Measurements from ENCODE around the gene PLA2G4F. TPM values are rescaled to one million over a fixed set of nuclear protein-coding genes. Genes with fewer than 3 reads are reported as not detected.

Gene PLA2G4F
- total RNA-seq, 2 donors from 2014 or later = not detected

- no peaks in the 10 kb centered on the region for H3K27me3 Mint-ChIP-seq
- ATAC-seq (replicated peaks) = no peak
- H3K9me3 Mint-ChIP-seq = no peaks in the 10 kb centered on the region
- no peak overlapping the region for H3K27ac Mint-ChIP-seq
- H3K4me1 Mint-ChIP-seq = peaks cover 7% of the 10 kb centered on the region
- no peak overlapping the region for H3K4me3 Mint-ChIP-seq
- H3K36me3 Mint-ChIP-seq (ENCODE audit: low read depth) = no peaks in the 10 kb centered on the region
Measured at GRCh38 chr15:42119446-42119760, 37.0 kb downstream of the PLA2G4F start.

GRCh38 chr15:42118650-42119445 is 37.6 kb downstream of the PLA2G4F start:
- Mint-ChIP-seq H3K4me1 (peaks cover 7% of the 10 kb centered on the region), H3K27me3 (no peaks in the 10 kb centered on the region), H3K4me3 (no peak overlapping the region), H3K27ac (no peak overlapping the region), H3K36me3 (ENCODE audit: low read depth) (no peaks in the 10 kb centered on the region), H3K9me3 (no peaks in the 10 kb centered on the region)
- ATAC-seq (replicated peaks) = no peak

DNA sequence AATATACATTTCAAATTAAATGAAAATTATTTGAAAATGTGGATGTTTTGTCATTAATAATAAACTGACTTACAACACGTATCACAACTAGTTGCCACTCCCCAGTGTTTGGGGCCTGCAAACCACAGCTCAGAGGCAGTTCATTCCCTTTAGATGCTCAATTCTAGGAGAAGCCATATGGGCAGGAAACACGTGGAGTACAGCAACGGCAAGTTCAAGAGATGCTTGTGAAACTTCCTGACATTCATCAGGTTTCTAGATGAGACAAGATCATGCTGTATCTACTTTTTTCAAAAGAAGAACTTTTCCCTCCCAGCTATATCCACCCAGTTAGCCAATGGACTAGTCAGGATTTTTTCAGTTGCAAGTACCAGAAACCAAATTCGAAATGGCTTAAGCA is 44.5 kb downstream of the PLA2G4F start:
- no peaks in the 10 kb centered on the region for H3K36me3 Mint-ChIP-seq (ENCODE audit: low read depth)
- H3K4me1 Mint-ChIP-seq = peaks cover 9% of the 10 kb centered on the region
- no peak overlapping the region for H3K4me3 Mint-ChIP-seq
- no peak for ATAC-seq (replicated peaks)
- H3K9me3 Mint-ChIP-seq = no peaks in the 10 kb centered on the region
- peaks cover 11% of the 10 kb centered on the region for H3K27me3 Mint-ChIP-seq
- no peak overlapping the region for H3K27ac Mint-ChIP-seq

DNA sequence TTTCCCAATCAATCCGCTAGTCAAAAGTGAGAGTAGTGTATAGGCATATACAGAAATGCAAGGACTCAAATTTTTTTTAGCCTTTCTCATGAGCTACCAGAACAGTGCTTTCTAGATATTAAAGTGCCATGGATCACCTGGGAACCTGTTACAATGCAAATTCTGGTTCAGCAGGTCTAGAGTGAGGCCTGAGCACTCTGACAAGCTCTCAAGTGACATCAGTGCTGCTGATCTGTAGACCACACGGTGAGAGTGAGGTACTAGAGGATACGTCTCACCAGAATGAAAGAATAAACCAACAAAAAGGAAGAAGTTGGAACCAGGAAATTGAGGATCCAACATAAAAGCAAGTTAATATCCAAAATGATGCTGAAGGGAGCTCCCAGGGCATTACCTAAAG is 46.1 kb downstream of the PLA2G4F start:
- Mint-ChIP-seq H3K27me3 (peaks cover 14% of the 10 kb centered on the region), H3K27ac (no peak overlapping the region)
- ATAC-seq (replicated peaks) = no peak

GRCh38 chr15:42108806-42109205 is 47.6 kb downstream of the PLA2G4F start:
- H3K27ac Mint-ChIP-seq = no peak overlapping the region
- H3K27me3 Mint-ChIP-seq = peaks cover 14% of the 10 kb centered on the region
- H3K4me1 Mint-ChIP-seq = peaks cover 9% of the 10 kb centered on the region
- ATAC-seq (replicated peaks) = no peak
- no peak overlapping the region for H3K4me3 Mint-ChIP-seq
- H3K36me3 Mint-ChIP-seq (ENCODE audit: low read depth) = no peaks in the 10 kb centered on the region
- no peaks in the 10 kb centered on the region for H3K9me3 Mint-ChIP-seq

More for the DNA sequence above, 46.1 kb downstream of the PLA2G4F start:
- Mint-ChIP-seq H3K4me1 (peaks cover 9% of the 10 kb centered on the region), H3K36me3 (ENCODE audit: low read depth) (no peaks in the 10 kb centered on the region), H3K4me3 (no peak overlapping the region), H3K9me3 (no peaks in the 10 kb centered on the region)

DNA sequence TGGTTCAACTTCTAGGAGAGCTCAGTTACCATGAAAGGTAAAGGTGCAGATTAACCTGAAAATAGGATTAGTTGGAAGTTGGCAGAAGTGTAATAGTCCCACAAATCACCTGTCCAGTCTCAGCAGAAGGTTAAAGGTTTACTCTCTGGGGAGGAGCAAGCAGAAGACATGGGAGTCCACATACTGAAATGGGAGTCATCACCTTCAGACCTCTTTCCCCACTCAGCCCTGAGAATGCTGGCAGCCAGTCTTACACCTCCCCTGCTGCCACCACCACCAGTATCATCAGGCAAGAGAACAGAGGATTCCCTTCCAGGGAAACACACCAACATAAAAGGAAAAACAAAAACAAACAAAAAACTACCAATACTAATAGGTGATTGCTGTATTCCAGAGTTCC is 48.2 kb downstream of the PLA2G4F start:
- ATAC-seq (replicated peaks) = no peak
- Mint-ChIP-seq H3K27ac (peak overlapping the region; percentile 68), H3K4me1 (peaks cover 9% of the 10 kb centered on the region), H3K4me3 (peak overlapping the region; percentile 34), H3K36me3 (ENCODE audit: low read depth) (no peaks in the 10 kb centered on the region), H3K27me3 (peaks cover 11% of the 10 kb centered on the region), H3K9me3 (no peaks in the 10 kb centered on the region)

DNA sequence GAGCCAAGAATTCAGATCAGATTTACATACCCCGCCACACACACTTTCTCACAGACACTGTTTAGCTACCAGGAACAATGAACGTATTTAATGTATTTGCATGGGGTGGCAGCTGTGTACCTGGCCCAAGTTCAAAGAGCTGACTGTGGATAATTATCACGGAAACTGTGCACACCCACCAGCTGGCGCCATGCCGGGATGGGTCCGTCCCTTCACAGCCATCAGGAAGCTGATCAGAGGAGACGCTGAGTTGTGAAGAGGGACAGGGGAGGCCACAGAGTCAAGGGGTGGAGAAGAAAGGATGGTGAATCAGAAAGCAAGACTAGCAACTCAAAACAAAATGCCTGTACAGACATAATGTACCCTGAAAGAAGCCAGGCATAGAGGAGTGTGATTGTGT is 49.0 kb downstream of the PLA2G4F start:
- H3K4me3 Mint-ChIP-seq = peak overlapping the region; percentile 34
- no peaks in the 10 kb centered on the region for H3K36me3 Mint-ChIP-seq (ENCODE audit: low read depth)
- peaks cover 9% of the 10 kb centered on the region for H3K4me1 Mint-ChIP-seq
- peaks cover 9% of the 10 kb centered on the region for H3K27me3 Mint-ChIP-seq
- peak; percentile 95 for ATAC-seq (replicated peaks)
- no peaks in the 10 kb centered on the region for H3K9me3 Mint-ChIP-seq
- peak overlapping the region; percentile 68 for H3K27ac Mint-ChIP-seq

DNA sequence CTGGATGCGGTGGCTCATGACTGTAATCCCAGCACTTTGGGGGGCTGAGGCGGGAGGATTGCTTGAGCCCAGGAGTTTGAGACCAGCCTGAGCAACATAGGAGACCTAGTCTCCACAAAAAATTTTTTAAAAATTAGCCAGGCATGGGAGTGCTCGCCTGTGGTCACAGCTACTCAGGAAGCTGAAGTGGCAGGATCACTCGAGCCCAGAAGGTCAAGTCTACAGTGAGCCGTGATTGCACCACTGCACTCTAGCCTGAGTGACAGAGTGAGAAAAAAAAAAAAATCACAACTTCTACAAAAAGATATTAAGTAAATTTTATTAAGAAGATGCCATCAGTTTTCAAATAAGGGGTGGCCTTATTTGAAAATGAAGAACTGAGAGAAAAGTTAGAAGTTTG is 50.1 kb downstream of the PLA2G4F start:
- peaks cover 9% of the 10 kb centered on the region for H3K4me1 Mint-ChIP-seq
- H3K36me3 Mint-ChIP-seq (ENCODE audit: low read depth) = no peaks in the 10 kb centered on the region
- H3K27ac Mint-ChIP-seq = no peak overlapping the region
- H3K27me3 Mint-ChIP-seq = peaks cover 9% of the 10 kb centered on the region
- no peak for ATAC-seq (replicated peaks)
- no peaks in the 10 kb centered on the region for H3K9me3 Mint-ChIP-seq
- no peak overlapping the region for H3K4me3 Mint-ChIP-seq

DNA sequence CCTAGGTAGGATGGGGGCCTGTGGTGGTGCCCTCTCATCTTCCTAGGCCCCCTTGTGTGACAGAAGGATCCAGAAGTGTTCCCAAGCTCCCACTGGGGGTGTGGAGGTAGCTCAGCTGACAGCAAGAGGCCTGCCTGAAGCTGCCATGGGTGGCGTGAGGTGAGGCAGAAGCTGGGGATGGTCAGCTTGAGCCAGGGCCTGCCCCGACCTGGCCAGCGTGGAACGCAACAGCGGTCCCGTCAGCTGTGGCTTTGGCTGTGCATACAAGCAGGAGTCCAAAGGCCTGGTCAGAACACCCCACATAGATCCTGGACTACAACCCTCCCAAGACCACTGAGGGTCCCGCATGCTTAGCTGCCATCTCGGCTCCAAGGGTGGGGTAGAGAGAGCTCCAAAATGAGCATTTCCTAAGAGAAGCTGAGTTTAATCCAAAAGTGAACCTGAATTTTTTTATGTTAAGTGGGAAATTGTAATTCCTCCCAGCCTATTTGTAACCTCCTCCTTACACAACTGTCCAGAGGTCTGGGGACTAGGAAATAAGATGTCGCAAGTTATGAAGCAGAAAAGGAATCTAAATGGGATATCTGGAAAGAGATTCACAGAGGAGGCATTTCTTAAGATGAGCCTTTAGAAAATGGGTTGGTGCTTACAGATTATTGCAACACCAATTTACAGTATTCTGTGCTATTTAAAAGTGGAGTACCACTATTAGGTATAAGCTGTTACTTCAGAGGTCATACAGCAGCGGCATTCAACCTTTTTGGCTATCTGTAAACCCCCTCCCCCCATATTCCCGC is 52.1 kb downstream of the PLA2G4F start:
- peaks cover 3% of the 10 kb centered on the region for H3K27me3 Mint-ChIP-seq
- no peak overlapping the region for H3K27ac Mint-ChIP-seq
- no peak for ATAC-seq (replicated peaks)
- peaks cover 9% of the 10 kb centered on the region for H3K4me1 Mint-ChIP-seq
- H3K4me3 Mint-ChIP-seq = no peak overlapping the region
- no peaks in the 10 kb centered on the region for H3K36me3 Mint-ChIP-seq (ENCODE audit: low read depth)
- H3K9me3 Mint-ChIP-seq = no peaks in the 10 kb centered on the region

DNA sequence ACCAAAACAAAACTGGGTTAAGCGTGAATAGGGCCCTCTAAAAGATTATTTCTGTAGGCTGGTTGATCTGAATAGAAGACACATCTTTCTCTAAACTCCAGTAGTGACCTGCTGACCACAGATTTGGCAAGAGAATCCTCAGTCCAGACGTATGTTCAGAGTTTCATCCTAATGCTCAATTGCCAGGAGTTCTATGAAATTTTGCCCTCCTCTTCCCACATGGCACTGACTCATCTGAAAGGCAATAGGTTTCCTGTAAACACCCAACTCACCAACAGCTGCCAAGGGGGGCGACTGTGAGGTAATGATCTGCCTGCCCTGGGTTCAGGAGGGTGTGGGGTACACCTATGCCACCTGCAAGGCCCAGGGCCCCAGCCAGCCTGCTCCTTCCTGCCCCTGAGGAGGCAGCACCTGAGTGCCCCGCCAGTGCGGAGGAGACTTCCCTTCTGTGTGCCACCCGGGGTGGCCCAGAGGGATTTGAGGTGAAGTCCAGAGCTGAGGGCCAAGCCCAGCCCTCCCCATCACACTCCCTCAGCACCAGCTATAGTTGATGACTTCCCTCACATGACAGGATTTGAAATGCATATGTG is 53.7 kb downstream of the PLA2G4F start:
- ATAC-seq (replicated peaks) = no peak

GRCh38 chr15:42101861-42102260 is 54.6 kb downstream of the PLA2G4F start:
- Mint-ChIP-seq H3K4me3 (no peak overlapping the region), H3K9me3 (no peaks in the 10 kb centered on the region), H3K4me1 (no peaks in the 10 kb centered on the region), H3K27ac (no peak overlapping the region), H3K36me3 (ENCODE audit: low read depth) (no peaks in the 10 kb centered on the region), H3K27me3 (peaks cover 13% of the 10 kb centered on the region)
- no peak for ATAC-seq (replicated peaks)

More for the DNA sequence above, 53.7 kb downstream of the PLA2G4F start:
- Mint-ChIP-seq H3K9me3 (no peaks in the 10 kb centered on the region), H3K4me1 (peaks cover 6% of the 10 kb centered on the region), H3K27me3 (peaks cover 6% of the 10 kb centered on the region), H3K4me3 (no peak overlapping the region), H3K27ac (no peak overlapping the region), H3K36me3 (ENCODE audit: low read depth) (no peaks in the 10 kb centered on the region)

- H3K4me1 Mint-ChIP-seq = no peaks in the 10 kb centered on the region
Measured at GRCh38 chr15:42100021-42100800, 56.2 kb downstream of the PLA2G4F start.

GRCh38 chr15:42097018-42097417 is 59.4 kb downstream of the PLA2G4F start:
- H3K4me1 Mint-ChIP-seq = peaks cover 5% of the 10 kb centered on the region
- ATAC-seq (replicated peaks) = no peak
- no peak overlapping the region for H3K27ac Mint-ChIP-seq
- H3K36me3 Mint-ChIP-seq (ENCODE audit: low read depth) = no peaks in the 10 kb centered on the region
- no peaks in the 10 kb centered on the region for H3K9me3 Mint-ChIP-seq
- H3K4me3 Mint-ChIP-seq = no peak overlapping the region
- peaks cover 11% of the 10 kb centered on the region for H3K27me3 Mint-ChIP-seq

More at GRCh38 chr15:42100021-42100800, 56.2 kb downstream of the PLA2G4F start:
- Mint-ChIP-seq H3K9me3 (no peaks in the 10 kb centered on the region), H3K4me3 (no peak overlapping the region), H3K36me3 (ENCODE audit: low read depth) (no peaks in the 10 kb centered on the region), H3K27ac (no peak overlapping the region), H3K27me3 (peaks cover 11% of the 10 kb centered on the region)
- ATAC-seq (replicated peaks) = no peak

DNA sequence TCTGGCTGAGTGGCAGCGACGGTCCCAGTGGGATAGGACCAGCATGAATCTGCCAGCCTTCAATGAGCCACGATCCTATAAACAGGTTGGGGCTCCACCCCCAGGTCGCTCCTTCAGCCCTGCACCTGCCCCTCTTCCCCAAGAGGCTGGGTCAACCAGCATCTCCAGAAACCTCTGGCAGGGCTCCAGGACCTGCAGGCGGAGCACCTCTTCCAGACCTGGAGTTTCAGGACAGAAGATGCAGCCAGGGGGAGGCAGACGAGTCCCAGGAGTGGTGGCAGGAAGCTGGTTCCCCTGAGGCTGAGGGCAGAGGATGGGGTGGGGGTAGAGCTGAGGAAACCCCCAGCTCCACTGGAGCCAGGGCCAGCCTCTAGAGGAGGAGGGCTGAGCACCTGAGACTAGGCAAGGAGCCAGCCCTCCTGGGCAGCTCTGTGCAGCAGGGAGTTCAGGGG is 61.9 kb downstream of the PLA2G4F start, which contains the start of gene PLA2G4D:
Gene PLA2G4D, minus strand, starts transcription at position 51 of the 452 bp plus-strand sequence. CDS start 103 bp downstream, outside the sequence.
- no peak for ATAC-seq (replicated peaks)
- Mint-ChIP-seq H3K27me3 (peaks cover 11% of the 10 kb centered on the region), H3K36me3 (ENCODE audit: low read depth) (no peaks in the 10 kb centered on the region), H3K27ac (no peak within 1 kb of the TSS), H3K4me1 (peaks cover 7% of the 10 kb centered on the region), H3K9me3 (no peaks in the 10 kb centered on the region), H3K4me3 (no peak within 1 kb of the TSS)
